Activated T-cell treated with anti-CD3 and anti-CD28 coated beads for 4 hours (primary cell): ENCODE results near the gene CHMP4B.
"Not testable (repeated sequence)": the region's sequence is repeated elsewhere in the genome, so short reads cannot be mapped to it uniquely, and the experiment has no call there.

Experiments used
- DNase-seq: peaks from one replicate; pipeline ENCODE4 v3.0.0-alpha.2; 2020

Gene CHMP4B

DNA sequence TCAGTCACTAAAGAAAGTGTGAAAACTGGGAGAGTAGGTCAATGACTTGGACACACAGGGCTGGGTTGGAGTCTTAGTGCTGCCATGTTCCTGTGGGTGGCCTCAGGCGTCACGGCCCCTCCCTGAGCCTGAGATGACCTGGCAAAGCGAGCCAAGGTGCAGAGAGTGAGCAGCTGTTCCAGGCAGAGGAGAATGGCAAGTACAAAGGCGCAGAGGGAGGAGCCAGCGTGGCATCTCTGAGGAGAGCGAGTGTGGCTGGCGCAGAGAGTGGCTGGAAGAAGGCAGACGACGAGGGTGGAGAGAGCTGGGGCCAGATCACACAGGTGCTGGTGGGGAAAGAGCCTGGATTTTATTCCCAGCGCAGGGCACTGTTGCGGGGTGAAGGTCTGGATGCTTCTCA lies 20.6 kb upstream of the CHMP4B start:
- no peak for DNase-seq

DNA sequence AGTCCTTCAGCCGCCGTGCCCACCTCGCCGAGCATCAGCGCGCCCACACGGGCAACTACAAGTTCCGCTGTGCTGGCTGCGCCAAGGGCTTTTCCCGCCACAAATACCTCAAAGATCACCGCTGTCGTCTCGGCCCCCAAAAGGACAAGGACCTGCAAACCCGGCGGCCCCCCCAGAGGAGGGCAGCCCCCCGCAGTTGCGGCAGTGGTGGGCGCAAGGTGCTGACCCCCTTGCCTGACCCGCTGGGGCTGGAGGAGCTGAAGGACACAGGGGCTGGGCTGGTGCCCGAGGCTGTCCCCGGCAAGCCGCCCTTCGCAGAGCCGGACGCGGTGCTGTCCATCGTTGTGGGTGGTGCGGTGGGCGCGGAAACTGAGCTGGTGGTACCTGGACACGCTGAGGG lies 20.1 kb upstream of the CHMP4B start:
- no peak for DNase-seq

DNA sequence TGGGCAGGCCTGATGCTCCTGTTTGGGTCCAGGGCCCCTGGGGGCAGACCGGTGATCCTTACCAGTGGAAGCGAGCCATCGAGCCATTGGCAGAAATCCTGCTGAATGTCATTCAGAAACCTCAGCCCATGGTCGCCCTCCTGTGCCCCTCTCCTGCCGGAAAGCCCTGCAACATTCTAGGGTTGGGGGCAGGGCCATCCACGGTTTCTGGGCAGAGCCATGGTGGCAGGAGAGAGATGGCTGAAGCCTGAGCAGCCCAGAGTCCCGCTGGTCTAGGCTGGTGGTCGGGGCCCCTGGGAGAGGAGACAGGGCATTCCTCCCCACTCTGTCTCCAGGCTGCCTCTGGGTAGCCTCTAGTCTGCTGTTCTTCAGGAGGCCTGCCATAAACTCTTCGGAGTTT lies 19.6 kb upstream of the CHMP4B start:
- no peak for DNase-seq

DNA sequence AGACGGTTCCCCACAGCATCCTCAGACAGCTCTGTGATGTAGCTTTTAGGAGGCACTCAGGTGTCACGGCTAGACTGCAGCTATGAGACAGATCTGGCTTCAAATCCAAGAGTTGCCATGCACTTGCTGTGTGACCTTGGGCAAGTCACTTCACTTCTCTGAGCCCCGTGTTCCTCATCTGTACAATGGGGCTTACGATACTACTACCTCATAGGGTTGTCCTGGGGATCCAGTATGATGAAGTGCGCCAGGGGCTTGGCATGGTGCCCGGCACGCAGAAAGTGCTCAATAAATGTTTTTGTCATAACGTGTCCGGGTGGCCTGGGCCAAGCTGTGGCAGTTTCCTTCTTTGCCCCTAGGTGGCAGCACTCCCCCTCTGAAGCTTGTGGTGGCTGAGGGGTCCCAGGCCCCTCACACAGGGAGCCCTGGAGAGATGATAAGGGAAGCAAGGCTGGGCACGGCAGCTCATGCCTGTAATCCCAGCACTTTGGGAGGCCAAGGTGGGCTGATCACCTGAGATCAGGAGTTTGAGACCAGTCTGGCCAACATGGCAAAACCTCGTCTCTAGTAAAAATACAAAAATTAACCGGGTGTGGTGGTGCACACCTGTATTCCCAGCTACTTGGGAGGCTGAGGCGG lies 19.1 kb upstream of the CHMP4B start:
- DNase-seq, result peak; percentile 47

DNA sequence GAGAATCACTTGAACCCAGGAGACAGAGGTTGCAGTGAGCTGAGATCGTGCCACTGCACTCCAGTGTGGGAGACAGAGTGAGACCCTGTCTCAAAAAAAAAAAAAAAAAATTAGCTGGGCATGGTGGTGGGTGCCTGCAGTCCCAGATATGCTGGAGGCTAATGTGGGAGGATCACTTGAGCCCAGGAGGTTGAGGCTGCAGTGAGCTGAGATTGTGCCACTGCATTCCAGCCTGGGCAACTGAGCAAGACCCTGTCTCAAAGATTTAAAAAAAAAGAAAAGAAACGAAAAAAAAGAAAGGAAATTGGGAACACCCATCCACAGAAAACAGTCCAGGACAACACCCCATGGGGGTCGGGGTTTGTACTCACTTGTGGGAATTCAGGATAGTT lies 18.6 kb upstream of the CHMP4B start:
- not testable (repeated sequence) for DNase-seq

DNA sequence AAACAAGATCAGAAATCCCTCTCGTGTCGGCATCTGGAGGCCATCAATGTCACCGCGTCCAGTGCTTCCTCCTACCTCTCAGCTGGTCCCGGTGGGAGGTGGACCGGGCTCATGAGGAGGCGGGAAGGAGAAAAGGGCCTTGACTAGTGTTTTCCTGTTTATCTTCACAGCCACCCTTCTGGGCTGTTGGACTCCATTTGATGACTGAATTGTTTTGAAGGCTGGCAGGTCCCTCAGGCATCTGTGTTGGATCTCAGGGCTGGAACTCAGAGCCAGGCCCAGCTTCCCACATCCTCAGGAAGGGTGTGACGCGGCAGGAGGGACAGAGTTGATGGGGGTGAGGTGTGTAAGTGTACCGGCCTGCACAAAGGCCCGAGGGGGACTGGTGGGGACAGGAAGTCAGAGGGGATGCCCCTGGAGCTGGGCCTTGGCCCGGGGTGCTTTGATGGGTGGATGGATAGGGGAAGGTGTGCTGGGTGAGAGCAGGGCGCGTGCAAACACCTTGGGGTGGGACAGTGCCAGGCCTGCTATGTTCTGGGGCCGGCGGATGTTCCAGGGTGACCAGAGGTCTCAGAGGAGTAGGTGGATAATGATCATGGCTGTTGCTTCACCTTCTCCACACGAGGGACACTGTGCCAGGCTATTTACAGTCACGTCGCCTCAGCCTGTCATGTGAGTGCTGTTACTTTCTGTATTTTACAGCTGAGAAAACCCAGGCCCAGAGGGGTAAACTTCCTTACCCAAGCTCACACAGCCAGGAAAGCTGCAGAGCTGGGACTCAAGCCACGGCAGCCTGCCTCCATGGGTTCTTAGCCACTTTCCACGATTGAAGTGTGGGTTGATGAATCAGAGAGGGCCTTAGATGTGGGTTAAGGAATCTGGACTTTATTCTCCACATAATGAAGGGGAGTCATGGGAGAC lies 17.9 kb upstream of the CHMP4B start:
- no peak for DNase-seq

DNA sequence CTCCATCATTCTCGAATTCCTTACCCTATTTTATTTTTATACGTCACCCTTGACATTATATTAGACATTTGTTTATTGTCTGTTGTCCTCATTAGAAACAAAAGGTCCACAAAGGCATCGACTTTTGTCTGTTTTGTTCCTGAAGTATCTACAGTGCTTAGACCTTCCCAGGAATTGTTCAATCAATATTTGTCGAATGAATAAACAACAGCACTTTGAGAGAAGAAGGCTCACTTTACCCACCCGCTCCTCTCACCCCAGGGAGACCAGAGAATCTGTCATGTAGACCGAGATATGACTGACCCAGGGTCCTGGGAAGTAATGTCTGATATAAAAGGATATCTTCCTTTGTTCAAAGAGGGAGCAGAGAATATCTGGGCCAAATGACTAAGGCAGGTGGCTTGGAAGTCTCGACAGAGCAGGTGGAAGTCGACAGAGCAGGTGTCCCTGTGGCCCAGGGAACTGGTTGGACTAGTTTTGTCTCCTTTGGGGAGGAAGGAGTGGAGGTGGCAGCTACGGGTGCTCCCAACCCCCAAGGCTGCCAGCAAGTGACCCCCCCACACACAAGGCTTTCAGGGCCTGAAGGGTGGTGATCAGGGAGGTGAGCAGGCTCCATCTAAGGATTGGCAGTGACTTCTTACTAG lies 14.8 kb upstream of the CHMP4B start:
- DNase-seq, result no peak

DNA sequence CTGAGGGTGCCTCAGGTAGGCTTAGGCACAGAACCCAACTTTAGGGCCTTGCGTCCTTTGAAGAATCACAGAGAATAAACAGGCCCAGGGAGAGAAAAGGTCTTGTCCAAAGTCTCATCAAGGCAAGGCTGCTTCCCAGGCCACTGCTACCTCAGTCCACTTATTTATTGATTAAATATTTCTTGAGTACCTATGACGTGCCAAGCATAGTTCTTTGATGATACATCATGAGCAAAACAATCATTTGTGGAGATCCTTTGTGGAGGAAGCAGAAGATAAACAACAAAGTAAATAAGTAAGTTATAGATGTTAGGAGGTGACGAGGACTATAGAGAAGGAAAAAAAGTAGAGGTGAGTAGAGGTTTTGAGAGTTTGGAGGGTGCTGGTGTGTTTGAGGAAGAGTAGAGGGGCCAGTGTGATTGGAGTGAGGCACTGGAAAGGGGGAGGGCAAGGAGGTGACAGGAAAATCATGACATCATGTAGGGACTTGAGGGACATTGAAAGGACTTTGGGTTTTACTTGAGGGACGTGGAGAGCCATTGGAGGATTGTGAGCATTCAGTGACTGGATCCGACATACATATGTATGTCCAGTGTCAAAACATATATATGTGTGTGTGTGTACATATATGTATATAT lies 14.1 kb upstream of the CHMP4B start:
- DNase-seq, result no peak

DNA sequence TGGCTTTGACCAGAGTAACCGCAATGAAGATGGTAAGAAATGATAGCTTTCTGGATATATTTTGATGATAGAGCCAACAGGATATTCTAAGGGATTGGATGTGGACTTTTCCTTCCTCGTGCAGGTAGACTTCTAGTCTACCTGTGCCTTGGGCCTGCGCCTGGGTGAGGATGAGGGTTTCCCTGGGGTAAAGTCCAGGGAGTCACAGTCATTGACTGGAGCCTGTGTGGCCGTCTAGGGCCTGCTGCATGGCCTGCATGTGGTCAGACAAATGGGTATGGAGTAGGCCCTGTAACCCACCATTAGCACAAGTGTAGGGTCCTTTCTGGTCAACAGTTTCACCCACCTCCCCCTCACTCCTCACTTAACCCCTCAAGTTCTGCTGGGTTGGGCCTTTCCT lies 12.7 kb upstream of the CHMP4B start:
- no peak for DNase-seq

DNA sequence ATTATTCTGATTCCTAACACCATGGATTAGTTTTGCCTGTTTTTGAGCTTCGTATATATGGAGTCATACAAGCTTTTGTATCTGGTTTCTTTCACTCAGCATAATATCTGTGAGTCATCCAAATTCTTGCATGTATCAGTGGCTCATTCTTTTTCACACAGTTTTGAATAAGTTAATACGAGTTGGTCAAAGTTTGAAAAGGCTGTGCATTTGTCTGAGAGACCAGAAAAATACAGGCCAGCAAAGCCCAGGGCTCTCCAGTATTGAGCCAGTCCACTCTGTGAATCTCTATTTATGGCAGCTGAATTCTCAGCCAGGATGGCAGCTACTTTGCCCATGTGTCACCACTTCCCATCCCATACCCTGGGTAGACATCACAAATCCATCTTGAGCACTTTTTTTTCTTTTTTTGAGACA lies 7.2 kb upstream of the CHMP4B start:
- DNase-seq, result no peak

DNA sequence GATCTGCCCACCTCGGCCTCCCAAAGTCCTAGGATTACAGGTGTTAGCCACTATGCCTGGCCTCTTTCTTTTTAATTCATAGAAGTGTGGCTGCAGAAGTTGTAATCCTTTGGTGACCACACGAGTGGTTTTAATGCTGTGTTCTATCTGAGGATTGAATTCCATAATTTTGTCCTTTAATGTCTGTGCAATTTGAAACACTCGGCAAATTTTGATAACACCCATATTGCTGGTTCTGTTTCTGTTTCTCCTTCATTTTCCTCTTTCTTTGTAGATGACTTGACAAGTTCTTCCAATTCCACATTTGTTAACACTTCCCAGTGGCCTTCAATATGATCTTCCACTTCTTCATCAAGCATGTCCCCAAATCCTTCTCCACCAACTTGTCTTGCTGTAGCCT lies 2.8 kb upstream of the CHMP4B start:
- DNase-seq, result no peak

DNA sequence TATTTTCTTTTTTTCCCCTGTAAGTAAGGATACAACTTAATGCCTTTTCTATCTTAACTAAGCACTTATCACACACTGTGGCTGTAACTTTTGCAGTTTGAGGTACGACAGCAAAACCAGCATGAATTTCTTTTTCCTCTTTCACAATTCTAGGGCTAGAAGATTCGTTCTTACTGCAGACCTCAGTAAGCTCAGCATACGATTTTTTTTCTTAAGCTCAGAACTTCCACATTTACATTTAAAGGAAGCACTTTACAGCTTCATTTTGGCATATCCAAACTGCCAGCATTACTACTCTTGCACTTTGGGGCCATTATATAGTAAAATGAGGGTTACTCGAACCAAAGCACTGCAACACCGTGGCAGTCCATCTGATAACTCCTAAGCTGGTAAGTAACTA lies 889 bp upstream of the CHMP4B start:
- no peak for DNase-seq

DNA sequence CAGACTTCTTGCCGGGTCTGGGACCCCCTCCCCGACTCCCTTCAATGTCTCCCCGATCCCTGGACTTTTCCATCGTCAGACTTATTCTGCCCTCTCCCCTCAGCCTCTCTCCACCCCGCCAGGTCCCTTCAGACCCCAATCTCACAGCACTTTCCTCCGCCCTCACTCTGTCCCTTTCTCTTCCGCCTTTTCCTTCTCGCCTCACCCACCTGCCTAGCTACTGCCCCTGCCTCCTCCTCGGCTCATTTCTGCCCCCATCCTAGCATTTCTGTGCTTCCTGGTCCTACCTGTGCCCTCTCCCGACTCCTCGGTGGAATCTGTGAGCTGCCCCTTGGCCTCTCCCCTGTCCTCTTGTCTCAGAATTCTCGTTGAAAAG lies 616 bp downstream of the CHMP4B start:
- DNase-seq, result no peak

DNA sequence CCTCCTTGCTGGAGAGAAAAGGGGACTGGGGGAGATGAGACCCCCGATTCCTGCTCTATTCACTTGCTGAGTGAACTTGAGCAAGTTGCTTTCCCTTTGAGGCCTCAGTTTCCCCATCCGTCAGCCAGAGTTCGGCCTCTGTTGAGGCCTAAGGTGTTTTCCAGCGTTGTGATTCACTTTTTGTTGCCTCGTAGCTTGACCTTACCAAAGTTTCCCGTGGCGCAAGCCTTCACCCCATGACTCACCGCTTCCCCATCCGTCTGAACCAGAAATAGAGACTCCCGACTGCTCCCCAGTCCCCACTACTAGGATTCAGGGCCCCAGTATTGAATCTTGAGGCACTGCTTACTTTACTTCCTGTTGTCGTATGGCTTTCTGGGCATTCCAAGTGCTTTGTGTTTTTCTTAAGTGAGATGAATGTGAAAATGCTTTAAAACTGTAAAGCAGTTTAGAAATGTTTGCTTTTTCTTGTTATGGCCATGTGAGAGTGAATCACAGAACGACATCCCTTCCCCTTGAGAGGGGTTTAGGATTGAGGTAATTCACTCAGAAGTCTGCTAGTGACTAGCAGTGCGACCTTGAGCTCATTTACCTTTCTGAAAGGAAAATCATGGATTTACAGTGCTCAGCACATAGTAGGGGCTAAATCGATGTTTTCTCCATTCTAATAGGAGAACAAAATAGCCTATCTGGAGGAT lies 1.2 kb downstream of the CHMP4B start:
- peak; percentile 10 for DNase-seq

DNA sequence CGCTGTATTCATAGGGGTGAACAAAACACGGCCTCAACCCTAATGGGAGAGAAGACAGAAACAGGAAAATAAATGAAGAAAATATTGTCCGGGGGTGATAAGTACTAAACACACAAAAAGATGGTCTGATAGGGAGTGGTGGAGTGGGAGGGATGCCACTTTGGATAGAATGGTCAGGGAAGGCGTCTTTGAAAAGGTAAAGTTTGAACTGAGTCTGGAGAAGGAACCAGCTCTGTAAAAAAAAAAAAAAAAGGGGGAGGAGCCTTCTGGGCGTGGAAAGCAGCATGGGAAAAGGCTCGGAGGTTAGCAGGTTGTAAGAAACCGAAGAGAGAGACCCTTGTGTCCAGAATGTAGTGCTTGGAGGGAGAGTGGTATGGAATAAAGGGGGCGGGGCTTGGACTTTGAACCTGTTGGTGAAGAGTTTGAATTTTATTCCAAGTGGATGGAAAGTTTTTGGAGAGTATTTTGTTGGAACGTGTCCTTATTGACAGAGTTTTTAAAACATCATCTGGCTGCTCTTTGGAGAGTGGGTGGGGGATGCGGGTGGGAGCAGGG lies 1.8 kb downstream of the CHMP4B start:
- DNase-seq, result no peak

DNA sequence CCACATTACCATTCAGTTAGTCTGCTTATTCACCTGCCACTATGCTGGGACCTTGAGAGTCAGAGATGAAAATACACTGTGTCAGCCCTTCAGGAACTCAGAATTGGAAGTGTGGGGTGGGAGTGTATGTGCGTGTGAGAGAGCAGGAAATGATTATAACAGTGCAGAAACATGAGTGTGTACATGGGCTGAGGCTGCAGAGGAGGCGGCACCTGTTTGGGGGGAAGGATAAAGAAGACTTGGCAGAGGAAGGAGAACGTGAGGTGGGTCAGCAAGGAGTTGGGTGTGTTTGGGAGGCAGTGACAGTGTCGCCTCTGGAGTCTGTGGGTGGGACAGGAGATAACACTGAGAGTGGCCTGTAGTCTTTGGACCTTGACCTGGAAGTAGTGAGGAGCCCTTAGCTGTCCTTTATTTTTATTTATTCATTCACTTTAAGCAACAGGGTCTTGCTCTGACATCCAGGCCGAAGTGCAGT lies 3.1 kb downstream of the CHMP4B start:
- DNase-seq, result no peak

DNA sequence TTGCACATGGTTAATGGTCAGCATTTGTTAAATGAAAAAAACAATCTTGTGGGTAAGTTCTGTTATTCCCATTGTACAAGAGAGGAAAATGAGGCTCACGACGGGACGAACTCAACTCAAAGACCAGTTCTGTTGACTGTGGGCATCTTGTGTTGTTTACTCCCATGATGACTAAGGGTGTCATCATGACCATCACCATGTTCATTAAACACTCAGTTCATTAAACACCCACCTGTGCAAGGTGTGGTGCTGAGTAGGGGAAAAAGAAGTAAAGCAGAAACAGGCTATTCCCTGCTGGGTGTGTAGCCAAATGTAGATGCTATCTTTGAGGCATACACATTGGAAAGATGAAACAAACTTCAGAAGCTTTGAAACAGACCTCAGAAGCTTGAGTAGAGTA lies 4.5 kb downstream of the CHMP4B start:
- DNase-seq, result no peak

DNA sequence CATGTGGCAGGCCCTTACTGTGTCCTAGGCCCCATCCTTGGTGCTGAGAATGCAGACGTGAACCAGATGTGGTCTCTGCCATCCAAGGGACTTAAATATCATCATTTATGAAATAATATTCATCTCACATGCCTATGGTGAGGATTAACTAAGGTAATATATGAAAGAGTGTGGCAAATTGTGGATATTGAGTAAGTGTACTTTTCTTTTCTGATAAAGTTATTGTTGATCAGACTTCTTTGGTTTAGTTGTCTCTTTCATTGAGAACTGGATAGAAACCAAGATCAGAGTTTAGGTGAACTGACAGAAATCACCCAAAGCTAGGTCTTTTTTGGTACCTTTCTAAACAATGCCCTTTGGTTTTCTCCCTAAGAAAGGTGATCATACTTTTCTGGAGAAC lies 5.0 kb downstream of the CHMP4B start:
- DNase-seq, result no peak

DNA sequence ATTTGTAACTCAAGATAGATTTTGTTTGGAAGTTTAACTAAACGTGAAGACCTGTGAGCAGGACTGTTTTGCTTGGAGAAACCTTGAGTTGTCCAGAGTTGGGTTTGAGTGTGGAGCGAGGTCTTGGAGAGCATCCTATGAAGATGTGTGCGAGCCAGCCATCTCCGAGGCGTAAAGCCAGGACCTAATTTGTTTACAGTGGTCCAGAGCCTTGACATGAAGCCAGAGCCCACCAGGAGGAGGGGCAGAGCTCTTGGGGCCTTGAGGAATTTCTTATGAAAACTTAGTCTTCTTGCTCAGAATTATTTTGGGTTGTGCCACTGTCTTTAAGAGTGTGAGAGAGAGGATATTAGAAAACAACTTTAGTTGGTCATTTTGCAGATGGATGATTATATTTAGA lies 6.3 kb downstream of the CHMP4B start:
- DNase-seq, result no peak

DNA sequence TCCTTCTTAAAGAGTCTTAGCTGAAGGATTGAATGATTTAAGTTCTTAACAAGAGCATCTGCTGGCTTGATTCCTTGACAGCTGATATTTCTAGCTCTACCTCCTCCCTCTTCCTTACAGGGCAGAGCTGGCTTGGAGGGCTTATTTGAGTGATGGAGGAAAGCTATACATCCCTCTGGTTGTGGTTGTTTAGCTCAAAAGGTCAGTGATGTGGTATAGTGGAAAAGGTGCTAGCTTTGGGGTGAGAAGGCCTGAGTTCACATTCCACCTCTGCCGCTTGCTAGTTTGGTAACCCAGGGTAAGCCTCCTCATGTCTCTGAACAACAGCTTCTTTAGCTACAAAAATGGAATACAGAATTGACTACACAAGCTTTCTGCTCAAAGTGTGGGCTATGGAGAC lies 8.3 kb downstream of the CHMP4B start:
- DNase-seq, result no peak

DNA sequence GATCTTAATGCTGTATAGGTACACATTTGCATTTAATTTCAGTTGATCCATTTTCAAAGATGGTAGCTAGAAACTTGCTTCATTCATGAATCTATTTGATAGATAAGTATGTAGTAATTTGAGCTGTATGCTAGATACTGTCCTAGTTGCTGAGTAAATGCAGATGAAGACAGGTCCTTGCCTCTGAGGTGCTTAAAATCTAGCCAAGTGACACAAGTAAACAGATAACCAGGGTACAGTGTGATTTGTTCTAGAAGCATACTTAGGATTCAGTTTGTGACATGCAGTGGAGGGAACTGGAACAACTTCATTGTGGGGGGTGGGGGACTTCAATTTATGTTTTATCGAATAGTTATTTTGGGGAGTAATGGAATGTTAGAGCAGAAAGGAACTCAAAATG lies 9.2 kb downstream of the CHMP4B start:
- no peak for DNase-seq

DNA sequence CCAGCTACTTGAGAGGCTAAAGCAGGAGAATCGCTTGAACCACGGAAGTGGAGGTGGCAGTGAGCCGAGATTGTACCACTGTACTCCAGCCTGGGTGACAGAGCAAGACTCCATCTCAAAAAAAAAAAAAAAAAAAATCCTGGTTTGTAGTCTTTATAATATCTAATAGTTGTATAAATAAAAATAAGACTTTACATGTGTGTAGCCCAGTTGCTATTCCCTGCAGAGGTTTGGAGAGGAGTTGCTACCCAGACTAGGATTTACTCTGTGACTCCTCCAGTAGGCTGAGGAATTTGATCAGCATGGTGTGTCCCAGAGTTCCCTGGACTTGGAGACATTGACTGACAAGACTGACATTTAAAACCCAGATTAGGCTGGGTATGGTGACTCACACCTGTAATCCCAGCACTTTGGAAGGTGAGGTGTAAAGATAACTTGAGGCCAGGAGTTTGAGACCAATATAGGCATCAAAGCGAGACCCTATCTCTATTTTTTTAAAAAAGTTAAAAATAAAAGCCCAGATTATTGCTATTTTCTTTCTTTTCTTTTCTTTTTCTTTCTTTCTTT lies 10.2 kb downstream of the CHMP4B start:
- DNase-seq, result no peak
